ENCODE results near the gene TMEM132C.

Gene TMEM132C

DNA sequence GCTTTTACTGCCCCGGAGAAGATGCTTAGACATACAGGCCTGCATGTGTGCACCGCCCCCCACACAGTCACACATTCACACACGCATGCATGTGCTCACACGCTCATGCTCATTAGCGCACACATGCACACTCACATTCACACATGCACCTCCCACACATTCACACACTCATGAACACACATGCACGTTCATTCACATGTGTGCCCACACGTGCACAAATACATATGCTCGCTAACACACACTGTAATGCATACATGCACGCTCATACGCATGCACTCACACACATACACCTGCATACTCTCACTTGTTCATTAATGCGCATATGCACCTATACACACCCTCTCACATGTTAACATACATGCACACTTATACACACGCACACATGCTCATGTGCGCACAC, 21.9 kb downstream of the TMEM132C start:
- DNase-seq = no peak

DNA sequence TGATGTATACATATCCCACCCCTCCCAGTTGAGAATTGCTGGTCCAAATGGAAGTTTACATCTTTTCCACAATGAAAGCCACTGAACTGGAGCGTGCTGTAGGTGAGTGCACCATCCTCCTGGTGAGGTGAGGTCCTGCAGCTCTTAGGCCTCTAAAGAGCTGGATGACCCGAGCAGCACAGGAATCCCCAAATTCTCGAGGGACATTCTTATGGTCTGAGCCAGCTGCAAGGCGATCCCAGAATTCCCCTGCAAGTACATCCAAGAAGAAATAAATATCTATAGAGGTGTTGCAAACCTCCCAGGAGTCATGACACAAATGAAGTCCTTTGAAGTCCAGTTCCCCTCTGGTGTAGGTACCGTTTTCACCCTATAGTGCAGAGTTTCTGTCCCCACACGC, 24.0 kb downstream of the TMEM132C start:
- DNase-seq = no peak

DNA sequence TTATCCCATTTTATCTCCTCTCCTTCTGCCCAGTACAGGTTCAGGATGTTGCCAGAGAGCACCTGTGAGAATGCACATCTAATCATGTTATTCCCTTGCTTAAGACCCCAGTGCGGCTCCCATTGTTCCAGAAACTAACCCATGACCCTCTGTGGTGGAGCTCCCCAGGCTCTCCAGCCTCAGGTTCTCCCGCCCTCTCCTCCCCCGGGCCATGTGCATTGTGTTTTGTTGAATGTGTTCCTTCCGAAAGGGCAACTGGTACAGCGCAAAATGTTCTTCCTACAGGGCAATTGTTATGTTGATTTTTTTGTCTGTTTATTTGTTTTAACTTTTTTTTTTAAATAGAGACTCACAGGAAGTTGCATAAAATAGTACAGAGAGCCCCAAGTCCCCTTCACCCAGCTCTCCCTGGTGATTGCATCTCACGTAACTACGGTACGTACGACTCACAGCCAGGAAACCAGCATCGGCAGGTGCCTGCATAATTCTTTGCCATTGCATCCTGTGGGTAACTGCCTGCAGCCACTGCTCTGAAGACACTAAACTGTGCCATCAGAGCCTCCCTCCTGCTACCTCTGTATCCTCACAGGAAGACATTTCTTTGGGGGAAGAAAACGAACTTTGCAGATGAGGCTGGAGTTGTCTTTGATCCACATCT, 31.2 kb downstream of the TMEM132C start:
- no peak for DNase-seq

DNA sequence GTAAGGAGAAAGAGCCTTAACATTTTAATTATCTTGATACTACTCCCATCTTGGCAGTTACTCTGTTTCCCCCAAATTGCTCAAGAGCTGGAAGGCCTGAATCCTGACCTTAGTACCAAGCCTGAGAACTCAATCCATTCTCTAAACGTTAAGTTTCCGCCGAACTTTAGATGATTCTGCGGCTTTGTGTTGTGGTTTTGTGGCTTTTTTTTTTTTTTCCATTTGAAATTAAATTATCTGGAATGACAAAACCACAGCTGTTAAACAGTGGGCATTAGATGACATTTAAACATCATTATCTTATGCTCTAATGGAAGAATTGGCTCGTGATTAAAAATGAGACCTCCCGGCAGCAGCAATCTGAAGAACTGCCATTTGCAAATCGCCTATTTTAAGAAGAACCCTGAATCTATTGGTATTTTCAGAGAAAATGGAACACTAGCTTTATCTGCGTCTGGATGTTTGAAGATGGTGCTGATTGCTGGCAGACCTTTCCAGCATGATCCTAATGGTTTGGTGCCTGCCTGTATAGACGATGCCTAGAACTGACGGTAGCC, 38.4 kb downstream of the TMEM132C start:
- no peak for DNase-seq

DNA sequence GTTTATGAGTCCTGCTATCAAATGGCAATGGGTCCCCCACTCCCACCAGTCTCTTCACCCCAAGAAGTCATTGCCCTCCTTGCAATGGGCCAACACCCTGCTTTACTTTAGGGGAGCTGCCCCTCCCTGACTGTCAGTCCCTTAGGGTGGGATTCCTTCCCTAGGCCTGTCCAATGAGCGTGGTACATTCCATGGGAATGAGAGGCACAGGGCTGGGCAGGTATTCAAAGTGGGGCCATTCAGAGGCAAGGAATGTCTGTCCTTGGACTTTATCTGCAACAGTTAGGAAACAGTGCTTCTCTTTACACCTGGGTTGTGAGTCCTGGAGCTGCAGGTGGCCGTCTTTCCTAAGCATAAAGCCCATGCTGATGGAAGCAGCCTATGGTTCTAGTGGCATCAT, 40.8 kb downstream of the TMEM132C start:
- DNase-seq = no peak

DNA sequence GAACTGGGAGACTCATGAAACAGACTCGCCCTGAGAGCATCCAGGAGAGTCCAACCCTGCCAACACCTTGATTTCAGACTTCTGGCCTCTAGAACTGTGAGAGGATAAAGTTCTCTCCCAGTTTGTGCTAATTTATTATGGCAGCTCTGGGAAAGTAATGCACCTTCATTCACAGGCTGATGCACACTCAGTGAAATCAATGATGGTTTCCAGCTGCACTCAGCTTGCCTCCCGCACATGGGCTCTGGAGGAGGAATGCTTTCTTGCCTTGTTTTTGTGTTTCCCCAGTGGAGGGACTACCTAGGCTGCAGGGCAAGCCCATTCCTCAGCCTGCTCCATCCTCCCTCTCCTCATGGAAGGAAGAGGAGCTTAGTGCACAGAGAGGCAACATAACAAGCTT, 45.7 kb downstream of the TMEM132C start:
- no peak for DNase-seq

DNA sequence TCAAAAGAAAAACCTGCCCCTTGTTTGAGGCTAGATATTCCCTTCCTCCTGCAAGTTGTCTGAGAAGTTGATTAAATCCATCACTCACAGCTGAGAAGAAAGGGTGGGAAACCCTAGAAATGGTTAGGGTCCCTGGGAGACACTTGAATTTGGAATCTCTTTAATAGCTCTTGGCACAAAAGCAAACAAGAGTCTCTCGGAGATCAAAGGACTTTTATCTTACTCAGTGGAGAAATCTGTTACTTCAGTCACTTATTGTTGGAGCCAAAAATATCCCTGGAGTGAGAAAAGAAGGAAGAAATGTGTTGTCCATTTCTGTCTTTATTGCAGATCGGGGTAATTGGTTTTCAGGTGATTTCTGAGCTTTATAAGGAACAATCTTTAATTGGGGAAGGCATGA, 47.0 kb downstream of the TMEM132C start:
- no peak for DNase-seq

DNA sequence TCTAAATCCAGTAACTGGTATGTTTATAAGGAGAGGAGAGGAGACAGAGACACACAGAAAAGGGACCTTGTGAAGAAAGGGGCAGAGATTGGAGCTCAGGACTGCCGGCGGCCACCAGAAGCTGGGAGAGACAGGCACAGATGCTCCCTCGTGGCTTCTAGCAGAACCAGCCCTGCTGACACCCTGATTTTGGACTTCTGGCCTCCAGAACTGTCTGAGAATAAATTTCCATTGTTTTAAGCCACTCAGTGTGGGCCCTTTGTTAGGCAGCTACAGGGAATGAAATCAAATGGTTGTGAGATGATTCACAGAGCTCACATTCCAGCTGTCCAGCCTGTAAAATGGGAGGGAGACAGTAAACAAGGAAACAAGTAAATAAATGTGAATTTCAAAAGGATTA, 47.6 kb downstream of the TMEM132C start:
- DNase-seq = no peak

DNA sequence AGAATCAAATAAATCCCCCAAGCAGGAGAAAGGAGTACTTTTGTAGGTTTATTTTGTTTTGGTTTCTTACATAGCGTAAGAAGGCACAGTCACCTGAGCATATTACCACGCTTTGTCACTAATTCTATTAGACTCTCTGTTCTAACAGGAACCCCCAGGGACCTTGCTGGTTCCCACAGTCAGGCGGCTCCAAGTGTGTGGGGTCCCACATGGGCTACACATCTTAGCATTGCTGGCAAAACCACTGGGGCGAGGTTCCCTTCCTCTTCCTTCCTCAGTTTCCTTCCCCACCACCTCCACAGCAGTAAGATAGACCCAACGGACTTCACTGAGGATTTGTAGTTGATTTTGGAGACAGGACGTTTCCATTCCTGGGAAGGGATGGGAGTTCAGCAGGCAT, 49.1 kb downstream of the TMEM132C start:
- no peak for DNase-seq

DNA sequence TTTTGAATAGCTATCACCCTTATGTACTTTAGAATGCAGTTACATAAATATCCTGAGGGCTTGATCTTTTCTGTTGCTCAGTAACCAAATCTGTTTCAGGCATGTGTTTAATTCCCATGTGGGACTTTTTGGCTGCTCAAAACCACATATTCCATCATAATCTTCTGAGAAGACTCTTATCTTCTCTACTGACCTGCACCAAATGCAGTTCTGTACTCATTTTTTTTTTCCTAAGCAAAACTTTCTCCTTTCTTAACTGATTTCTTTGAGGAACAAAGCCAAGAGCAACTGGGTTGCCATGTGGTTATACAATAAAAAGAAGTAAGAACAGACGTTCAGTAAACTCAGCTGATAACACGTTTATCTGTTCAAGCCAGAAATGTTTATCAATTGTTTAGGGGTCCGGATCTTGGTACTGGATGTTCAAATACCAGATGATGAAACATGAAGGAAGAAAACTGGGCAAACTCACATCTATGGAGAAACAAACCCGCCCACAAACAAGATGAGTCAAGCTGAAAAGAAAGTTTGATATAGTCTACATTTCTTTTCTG, 50.1 kb downstream of the TMEM132C start:
- no peak for DNase-seq

DNA sequence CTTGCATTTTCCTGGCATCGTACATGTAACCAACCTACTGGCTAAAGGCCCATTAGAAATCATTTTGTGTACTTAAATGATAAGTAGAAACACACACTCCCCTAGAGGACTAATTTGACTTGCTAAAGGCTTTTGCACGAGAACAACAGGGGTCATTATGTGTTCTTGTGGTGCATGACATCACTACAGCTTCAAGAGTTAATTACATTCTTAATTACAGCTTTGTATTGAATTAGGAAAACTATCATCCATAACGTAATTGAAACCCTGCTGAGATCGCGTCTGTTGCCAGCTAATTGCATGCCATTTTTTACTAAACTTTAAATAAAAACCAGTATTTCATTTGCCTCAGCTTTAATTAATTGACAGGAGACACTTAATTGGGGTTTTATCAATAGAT, 51.4 kb downstream of the TMEM132C start:
- no peak for DNase-seq

DNA sequence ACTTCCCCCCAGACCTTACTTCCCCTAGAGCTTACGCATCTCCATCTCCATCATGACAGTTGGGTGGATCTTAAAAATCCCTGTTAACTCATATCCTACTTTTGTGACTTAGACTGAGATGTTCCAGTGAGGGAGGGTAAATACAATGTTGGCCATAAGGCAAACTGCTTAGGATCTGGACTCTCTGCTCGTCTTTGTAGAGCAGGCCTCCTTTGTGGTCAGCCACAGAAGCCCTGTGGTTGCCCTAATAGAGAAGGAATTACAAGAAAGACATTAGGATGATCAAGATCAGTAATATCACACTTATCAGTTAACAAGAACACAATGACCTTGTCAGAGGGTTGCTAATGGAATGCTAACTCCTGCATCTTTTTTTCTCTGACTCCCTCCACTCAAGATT, 52.0 kb downstream of the TMEM132C start:
- no peak for DNase-seq

DNA sequence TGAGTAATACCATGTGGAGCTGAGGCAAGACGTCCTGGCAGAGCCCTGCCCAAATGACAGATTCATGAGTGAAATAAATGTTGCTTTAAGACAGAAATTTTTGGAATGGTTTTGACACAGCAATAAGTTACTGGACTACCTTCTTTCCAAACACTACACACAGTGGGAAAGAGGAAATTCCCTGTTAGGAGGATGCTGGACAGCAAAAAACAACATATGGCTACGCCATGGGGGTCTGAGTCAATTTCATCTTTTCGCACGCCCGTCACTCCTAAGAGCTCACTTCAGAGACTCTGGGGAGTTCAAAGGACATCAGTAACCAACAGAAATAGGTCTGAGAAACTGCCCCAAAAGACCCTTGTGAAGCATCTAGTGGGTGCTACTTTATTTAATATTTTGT, 55.4 kb downstream of the TMEM132C start:
- DNase-seq = no peak

DNA sequence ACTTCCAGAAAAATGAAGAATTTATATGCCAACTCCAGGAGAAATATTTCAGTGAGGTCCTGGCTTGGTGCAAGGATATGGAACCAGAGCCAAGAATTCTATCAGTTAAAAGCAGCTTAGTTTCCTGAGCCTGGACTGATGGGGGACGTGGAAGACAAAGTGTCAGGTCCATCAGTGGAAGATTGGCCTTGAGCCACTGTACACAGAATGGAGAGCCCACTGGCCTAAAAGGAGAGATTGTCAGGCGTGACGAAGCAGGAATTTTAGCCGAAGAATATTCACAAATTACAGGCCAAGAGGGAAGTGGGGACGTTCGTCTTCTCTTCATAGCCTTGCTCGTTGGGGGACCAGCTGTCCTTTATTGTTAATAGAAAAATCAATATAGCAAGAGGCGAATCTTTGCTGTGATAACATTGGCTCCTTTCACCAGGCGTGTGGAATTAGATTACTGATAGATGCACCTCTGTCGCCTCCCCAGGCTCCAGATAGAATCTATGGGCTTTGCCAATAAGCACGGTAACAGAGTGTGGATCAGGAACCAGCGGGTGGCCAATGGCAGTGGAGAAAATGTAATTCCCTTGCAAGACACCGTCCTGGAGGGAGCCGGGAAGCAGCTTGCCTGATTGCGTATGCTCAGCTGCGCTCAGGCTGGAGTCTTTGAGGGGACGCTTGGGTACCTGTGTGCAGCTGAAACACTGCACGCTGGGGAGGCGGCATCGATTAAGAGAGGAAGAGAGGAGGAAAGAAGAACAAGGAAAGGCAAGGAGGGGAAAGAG, 56.4 kb downstream of the TMEM132C start:
- no peak for DNase-seq

DNA sequence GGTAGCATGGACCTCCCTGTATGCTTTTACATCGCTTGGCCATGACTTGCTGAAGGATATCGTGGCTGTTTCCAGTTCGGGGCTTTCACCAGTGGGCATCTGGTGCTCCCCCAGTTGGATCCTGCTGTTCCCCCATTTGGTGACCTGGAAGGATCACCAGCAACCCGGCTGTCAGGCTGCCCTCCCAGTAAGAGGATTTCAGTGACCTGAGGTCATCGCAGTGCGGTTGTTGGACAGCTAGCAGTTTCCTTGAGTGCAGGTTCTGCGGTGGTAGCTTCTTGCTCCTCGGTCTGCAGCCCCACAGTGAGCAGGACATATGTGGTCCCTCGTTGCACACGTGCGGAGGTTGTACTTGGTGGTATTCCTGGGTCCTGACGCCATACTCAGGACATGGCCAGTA, 58.7 kb downstream of the TMEM132C start:
- no peak for DNase-seq

DNA sequence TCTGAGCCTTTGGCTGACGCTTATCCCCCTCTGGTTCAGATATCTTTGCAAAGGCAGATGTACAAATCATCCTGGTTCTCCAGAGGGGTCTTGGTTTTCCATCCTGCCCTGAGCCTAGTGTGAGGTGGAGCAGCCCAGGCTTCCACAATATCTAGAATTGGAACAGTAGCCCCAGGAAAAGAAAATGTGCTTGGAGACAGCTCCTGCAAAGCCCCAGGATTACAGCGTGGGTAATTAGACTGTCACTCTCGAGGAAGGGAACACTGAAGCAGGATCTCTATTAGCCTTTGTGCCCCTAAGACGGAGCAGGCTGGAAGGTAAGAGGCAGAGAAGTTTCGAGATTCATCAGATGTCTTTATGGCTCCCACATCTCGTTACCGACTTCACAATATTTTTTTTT, 59.4 kb downstream of the TMEM132C start:
- DNase-seq = no peak

DNA sequence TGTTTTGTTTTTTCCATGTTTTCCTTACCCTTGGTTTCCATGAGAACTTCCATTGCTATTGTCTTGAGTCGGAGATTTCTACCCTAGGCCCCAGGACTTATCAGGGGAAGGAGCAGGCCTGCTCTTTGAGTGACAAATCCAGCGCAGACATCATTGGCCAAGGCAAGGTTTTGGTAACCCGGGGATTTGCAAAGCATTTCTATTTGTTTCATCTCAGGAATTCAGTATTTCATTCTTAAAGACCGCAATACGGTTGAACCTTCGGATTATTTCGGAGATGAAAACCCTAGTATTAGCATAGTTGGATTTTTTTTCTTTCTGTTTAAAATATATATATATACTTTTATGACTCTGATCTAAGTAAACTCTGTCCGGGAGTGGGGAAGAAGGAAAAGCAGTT, 62.0 kb downstream of the TMEM132C start:
- DNase-seq = no peak

DNA sequence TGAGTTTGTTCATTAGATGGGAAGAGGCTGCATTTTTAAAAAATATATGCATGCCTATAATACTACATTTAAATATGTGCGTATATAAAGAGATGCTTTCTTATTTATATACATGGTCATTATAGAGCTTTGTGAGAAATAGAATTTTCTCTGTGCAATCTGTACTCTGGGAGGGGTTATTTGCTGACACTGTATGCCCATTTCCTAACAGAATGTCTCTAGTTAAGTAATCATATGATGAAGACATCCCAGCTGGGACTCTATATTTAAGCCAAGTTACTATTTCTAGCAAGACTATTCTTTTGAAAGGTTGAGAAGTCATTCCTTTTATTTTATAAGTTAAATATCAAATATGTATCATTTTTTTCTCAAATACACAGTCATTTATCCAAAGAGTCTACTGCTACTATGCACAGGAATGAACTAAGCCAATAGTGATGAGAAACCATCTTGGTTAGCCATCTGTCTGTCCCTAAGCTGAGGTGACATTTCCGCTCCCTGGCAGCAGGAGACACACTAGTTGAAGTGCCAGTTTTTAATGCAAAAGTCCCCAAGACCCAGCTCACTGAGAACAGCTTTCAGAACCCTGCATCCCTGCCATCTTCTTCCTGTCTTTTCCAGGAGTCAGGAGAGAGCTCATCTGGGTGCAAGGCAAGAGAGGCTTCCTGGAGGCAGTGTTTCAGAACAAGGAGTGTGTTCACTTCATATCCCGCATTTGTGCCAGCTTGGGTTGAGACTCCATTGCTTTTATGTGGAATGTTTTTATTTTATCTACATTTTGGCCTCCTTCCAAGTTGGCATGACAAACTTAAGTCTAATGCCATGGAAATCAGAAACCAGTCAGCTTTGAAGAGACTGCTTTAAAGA, 69.5 kb downstream of the TMEM132C start:
- DNase-seq = no peak

DNA sequence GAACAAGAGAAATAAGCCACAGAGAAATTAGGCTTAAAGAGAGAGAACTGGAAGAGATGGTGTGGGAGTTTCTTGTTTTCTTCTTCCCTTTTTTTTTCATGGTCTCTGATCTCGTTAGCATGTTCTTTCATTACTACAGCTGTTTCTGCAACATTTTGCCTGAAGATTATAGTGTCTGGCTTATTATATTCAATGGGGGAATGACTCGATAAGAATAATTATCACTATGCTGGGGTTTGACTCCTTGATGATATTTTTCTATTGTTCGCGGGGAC, 70.0 kb downstream of the TMEM132C start:
- no peak for DNase-seq

DNA sequence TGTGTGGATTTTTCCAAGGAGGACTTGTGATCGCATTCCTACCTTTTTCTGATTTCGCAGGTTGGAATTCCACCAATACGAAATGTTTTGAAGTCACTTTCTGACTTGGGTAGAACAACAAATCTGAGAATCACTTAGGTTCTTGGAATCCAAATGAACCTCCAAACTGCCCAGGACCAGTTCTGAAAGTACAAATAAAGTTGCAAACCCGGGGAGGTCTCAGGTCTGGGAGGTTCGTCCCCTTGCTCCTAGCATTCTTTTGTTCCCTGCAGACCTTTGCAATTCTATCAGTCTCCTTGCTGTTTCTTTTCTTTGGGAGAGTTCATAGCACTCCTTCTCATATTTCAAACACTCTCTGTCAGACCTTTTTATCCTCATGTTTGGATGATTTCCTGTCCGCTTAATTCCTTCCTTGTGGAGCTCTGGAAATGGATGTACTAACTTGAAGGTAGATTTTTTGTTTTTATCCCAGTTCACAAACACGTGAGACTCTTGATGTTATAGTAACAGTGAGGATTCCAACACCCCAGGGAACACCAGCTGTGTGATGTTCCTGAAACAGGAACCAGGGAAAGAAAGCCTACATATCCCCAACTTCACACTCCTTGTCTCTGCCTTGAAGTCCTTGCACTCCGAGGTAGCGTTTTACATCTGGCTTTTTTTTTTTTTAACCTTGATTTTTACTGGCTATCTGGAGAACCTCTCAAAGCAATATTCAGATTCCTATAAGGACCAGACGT, 70.6 kb downstream of the TMEM132C start:
- no peak for DNase-seq

DNA sequence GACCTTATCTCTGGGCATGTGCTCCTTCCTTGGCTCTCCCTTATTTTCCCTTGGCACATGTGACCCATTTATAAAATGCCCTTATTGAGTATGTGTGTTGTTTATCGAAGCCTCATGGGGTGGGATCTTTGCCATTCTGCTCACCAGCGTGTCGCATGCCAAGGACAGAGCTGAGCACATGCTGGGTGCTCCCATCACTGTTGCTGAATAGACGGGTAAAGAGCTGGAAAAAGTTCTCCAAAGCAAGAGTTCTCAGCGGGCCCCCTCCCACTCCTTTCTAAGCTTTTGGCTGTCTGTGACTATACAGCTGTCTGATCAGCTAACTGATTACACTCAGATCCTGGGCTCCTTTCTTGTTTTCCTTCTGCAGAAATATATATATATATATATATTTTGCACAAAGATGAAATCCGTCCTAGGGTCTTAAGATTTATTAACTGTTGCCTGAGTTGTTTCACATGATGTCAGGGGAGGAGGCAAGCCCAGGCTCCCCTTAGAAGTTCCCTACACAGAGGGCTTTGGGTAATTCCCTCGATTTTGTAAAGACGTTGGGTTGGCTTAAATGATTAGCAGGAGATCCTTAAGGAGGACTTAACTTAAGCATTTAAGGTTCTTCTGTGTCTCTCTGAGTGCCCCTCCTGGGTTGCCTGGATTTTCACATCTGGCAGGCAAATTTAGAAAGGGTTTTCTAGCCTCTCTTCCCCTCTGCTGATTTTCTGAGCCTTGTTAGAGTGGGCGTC, 71.6 kb downstream of the TMEM132C start:
- DNase-seq = no peak

DNA sequence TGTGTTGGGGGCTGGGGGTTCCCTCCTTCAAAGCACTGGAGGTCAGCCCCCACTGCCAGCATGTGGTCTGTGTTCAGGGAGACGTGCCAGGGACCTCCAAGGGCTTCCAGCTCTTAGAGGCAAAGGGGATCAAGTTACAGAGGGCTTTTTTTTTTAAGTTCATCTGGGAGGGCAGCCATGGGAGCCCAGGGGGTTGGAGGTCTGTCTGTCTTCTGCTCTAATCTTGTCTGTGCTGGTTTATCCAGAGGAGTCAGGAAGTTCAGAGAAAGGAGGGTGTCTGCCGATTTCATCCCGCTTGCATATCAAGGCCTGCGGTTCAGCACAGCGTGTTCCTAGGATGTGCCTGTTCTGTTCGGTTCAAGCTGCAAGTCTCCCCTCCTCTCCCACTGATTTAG, 72.2 kb downstream of the TMEM132C start:
- DNase-seq = no peak
